Progenitor cell of endocrine pancreas (in vitro differentiated cells): ENCODE data around the gene DRC1. TPM values are rescaled to one million over a fixed set of nuclear protein-coding genes. Genes with fewer than 3 reads are reported as not detected.
"Not testable (repeated sequence)": the region's sequence is repeated elsewhere in the genome, so short reads cannot be mapped to it uniquely, and the experiment has no call there.

Experiments used
- DNase-seq: peaks from one replicate; pipeline ENCODE4 v3.0.0; 2021; ENCODE audit warnings: low spot score; ENCODE audit not compliant: unreplicated experiment
- H3K27ac Mint-ChIP-seq: 2 replicates; pipeline ENCODE4 v1.8.0; 2021; ENCODE audit warnings: mild to moderate bottlenecking, moderate library complexity, mixed read lengths
- H3K27me3 Mint-ChIP-seq: 2 replicates; pipeline ENCODE4 v1.8.0; 2021; ENCODE audit warnings: mixed read lengths
- H3K36me3 Mint-ChIP-seq: 2 replicates; pipeline ENCODE4 v1.8.0; 2022; ENCODE audit warnings: mixed read lengths; ENCODE audit not compliant: insufficient read depth
- H3K4me1 Mint-ChIP-seq: 2 replicates; pipeline ENCODE4 v1.8.0; 2021; ENCODE audit warnings: low read depth, mixed read lengths
- H3K4me3 Mint-ChIP-seq: 2 replicates; pipeline ENCODE4 v1.8.0; 2021; ENCODE audit warnings: low read depth, mild to moderate bottlenecking, moderate library complexity, mixed read lengths
- H3K9me3 Mint-ChIP-seq: 2 replicates; pipeline ENCODE4 v1.8.0; 2021; ENCODE audit warnings: low read depth, mixed read lengths
- long read RNA-seq: library from polyadenylated mRNA; unstranded; transcript quantifications from one replicate; pipeline ENCODE4 v2.0.0, GENCODE V29; 2020
- total RNA-seq: library from RNA; stranded (reverse); gene quantifications from 2 replicates; pipeline ENCODE4 v1.2.1, GENCODE V29; 2021
- TF ChIP-seq, protein P1 (sequence below): fragments of 200-600 bp; sonication (generic); IDR thresholded peaks from one replicate; pipeline ENCODE4 v1.5.0; 2021; ENCODE audit warnings: antibody characterized with exemption, mild to moderate bottlenecking; ENCODE audit not compliant: unreplicated experiment

DRC1 gene
- 0.49 and 0.57 TPM in 2 replicates for total RNA-seq
- long read RNA-seq = 0 reads

GRCh38 chr2:26401739-26402541 lies at the start of gene DRC1:
Gene DRC1 (plus strand): TSS chr2:26401920. CDS start chr2:26401990, 70 bp downstream.
- TF ChIP-seq, protein P1, sequence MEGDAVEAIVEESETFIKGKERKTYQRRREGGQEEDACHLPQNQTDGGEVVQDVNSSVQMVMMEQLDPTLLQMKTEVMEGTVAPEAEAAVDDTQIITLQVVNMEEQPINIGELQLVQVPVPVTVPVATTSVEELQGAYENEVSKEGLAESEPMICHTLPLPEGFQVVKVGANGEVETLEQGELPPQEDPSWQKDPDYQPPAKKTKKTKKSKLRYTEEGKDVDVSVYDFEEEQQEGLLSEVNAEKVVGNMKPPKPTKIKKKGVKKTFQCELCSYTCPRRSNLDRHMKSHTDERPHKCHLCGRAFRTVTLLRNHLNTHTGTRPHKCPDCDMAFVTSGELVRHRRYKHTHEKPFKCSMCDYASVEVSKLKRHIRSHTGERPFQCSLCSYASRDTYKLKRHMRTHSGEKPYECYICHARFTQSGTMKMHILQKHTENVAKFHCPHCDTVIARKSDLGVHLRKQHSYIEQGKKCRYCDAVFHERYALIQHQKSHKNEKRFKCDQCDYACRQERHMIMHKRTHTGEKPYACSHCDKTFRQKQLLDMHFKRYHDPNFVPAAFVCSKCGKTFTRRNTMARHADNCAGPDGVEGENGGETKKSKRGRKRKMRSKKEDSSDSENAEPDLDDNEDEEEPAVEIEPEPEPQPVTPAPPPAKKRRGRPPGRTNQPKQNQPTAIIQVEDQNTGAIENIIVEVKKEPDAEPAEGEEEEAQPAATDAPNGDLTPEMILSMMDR = no peak
- peak; percentile 78 for DNase-seq
- Mint-ChIP-seq H3K27ac (no peak within 1 kb of the TSS), H3K4me1 (no peaks in the 10 kb centered on the region), H3K4me3 (peak within 1 kb of the TSS; percentile 41), H3K9me3 (no peaks in the 10 kb centered on the region), H3K36me3 (peaks cover under 1% of the 10 kb centered on the region), H3K27me3 (peaks cover 9% of the 10 kb centered on the region)

DNA sequence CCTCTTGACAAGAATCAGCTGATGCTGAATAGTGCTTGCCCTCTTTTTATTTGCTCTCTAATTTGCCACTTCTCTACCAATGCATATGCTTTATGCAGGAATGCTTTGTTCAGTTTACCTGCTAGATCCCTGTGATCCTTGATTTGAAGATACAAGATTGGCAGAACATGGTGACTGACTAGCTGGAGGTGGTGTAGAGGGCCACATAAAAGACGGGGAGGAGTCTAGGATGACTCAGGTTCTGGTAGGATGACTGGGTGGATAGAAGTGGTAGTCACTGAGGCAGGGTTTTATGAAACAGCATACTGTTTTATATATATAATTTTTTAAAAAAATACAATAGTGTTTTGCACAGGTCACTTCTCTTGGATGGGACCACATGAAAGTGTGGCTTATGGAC lies 48.8 kb upstream of the DRC1 start:
- TF ChIP-seq, protein P1 = no peak
- no peaks in the 10 kb centered on the region for H3K27me3 Mint-ChIP-seq
- H3K9me3 Mint-ChIP-seq = no peaks in the 10 kb centered on the region
- H3K27ac Mint-ChIP-seq = no peak overlapping the region
- H3K4me1 Mint-ChIP-seq = peaks cover 13% of the 10 kb centered on the region
- no peak for DNase-seq
- H3K36me3 Mint-ChIP-seq = peaks cover 8% of the 10 kb centered on the region
- H3K4me3 Mint-ChIP-seq = no peak overlapping the region

GRCh38 chr2:26354469-26354868 lies 47.3 kb upstream of the DRC1 start:
- H3K27ac Mint-ChIP-seq, H3K27me3 Mint-ChIP-seq, H3K9me3 Mint-ChIP-seq, DNase-seq, H3K4me3 Mint-ChIP-seq, H3K36me3 Mint-ChIP-seq: not testable (repeated sequence)
- peaks cover 18% of the 10 kb centered on the region for H3K4me1 Mint-ChIP-seq

DNA sequence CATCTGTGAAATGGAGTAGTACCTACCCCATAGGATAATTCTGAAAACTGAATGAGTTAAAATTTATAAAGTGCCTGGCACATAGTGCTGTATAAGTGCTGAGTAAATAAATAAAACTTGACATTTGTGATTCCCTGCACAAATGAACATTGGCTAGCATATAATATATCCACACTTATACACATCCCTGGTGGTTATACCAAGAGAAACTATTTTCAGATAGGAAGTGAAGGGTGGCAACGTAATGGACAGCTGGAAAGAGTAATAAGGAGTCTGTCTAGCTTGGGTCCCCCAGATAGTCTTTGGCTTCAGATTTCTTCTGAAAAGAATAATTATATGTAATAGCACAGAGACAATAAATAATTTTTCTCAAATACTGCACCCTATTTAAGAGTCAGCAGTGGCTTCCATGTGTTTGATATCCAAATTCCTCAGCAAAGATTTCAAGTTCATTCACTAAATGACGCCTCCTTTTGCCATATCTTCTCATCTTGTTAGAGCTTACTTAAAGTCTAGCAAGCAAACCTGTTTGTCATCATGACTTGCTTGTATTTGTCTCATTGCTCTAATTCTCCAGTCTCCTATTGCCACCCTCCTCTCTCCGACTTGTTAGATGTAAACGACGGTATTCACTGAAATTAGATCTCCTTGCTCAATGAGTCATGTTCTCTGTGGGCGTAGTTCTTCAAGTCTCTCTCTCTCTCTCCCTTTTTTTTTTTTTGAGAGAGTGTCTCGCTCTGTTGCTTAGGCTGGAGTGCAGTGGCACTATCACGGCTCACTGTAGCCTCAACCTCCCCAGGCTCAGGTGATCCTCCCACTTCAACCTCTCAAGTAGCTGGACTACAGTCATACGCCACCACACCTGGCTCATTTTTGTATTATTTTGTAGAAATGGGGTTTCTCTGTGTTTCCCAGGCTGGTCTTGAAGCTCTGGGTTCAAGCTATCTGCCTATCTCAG lies 46.4 kb upstream of the DRC1 start:
- TF ChIP-seq, protein P1 = no peak
- no peak overlapping the region for H3K27ac Mint-ChIP-seq
- H3K36me3 Mint-ChIP-seq = peaks cover 9% of the 10 kb centered on the region
- no peaks in the 10 kb centered on the region for H3K27me3 Mint-ChIP-seq
- no peak overlapping the region for H3K4me3 Mint-ChIP-seq
- no peaks in the 10 kb centered on the region for H3K9me3 Mint-ChIP-seq
- DNase-seq = no peak
- peaks cover 26% of the 10 kb centered on the region for H3K4me1 Mint-ChIP-seq

DNA sequence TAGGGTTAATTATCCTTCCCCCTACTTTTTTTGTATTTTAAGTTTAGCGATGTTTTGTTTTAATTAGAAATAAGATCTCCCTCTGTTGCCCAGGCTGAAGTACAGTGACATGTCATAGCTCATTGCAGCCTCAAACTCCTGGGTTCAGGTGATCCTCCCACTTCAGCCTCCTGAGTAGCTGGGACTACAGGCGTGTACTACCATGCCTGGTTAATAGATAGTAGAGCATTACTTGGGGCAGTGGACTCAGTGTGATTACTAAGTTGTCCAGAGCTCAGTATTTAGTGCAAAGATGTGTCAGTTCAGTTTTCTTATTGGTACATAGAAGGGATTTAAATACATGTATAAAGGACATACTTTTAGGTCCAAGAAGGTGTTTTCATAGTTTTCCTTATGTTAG lies 45.6 kb upstream of the DRC1 start:
- H3K27ac Mint-ChIP-seq = no peak overlapping the region
- H3K4me3 Mint-ChIP-seq = no peak overlapping the region
- DNase-seq = no peak
- H3K36me3 Mint-ChIP-seq = peaks cover 9% of the 10 kb centered on the region
- no peaks in the 10 kb centered on the region for H3K9me3 Mint-ChIP-seq
- TF ChIP-seq, protein P1 = no peak
- H3K4me1 Mint-ChIP-seq = peaks cover 30% of the 10 kb centered on the region
- H3K27me3 Mint-ChIP-seq = no peaks in the 10 kb centered on the region
